GM19438 (cell line): ENCODE results near the gene PTPN4.

ENCODE experiments used
- ATAC-seq: cut with Tn5 transposase; IDR thresholded peaks from one replicate; pipeline ENCODE4 v1.9.1; 2021; ENCODE audit warnings: low read depth; ENCODE audit not compliant: unreplicated experiment

The PTPN4 gene

DNA sequence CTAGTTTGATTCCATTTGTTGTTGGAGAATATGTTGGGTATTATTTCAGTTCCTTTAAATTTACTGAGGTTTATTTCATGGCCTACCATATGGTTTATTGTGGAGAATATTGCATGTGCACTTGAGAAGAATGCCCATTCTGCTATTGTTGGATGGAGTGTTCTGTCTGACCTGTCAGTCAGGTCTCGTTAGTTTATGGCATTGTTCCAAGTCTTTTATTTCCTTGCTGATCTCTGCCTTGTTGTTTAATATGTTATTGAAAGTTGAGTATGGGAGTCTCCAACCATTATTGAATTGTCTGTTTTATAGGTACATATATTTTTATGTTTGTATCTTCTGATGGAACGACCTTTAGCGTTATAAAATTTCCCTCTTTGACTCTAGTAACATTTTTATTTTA lies 86.3 kb downstream of the PTPN4 start:
- no peak for ATAC-seq

DNA sequence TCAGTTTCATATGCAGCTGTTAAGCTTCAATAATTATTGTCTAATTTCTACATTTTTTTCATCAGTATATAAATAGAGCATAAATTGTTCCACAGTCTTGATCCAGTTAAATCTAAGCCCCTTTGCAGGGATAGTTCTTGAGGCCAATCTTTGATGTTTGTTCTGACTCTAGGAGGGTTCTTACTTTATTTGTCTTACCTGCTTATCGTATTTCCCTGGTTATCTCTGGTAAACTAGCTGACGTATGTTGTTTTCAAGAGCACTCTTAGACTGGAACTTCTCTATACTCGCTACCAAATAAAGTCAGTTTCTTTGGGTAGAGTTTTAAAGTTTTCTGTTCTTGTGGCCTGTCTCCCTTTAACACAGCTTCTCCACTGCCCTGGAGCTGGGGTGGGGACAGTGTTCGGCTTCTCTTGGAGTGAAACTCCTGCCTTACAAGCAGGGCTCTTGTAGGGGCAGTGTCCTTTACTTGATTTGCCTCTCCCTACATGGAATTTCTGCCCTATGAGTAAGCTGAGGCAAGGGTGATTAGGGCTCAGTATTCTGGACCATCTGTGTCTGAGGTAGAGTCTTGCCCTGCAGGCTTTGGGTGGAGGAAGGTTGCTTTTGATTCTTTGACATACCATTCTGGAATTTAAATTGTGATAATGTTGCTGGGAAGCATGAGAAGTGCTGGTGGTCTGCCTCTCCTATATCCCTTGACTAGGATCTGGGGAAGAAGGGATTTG lies 90.3 kb downstream of the PTPN4 start:
- no peak for ATAC-seq

DNA sequence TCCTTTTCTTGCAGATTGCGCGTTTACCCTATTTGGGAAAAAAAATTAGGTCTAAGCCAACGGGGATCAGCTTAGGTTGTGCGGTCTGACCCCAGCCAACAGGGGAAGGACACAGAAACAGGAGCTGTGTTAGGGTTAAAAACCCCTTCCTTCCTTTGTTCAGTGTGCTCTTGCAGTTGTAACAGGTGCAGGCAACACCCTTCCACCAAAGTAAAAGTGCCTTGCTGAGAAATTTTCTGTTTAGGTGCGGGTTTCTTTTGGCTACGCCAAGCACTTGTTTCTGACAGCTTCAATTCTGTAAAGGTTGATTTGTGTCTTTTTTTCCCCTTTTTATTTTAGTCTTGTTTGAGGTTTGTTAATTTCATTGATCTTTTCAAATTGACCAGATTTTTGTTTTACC lies 92.5 kb downstream of the PTPN4 start:
- ATAC-seq, result no peak

DNA sequence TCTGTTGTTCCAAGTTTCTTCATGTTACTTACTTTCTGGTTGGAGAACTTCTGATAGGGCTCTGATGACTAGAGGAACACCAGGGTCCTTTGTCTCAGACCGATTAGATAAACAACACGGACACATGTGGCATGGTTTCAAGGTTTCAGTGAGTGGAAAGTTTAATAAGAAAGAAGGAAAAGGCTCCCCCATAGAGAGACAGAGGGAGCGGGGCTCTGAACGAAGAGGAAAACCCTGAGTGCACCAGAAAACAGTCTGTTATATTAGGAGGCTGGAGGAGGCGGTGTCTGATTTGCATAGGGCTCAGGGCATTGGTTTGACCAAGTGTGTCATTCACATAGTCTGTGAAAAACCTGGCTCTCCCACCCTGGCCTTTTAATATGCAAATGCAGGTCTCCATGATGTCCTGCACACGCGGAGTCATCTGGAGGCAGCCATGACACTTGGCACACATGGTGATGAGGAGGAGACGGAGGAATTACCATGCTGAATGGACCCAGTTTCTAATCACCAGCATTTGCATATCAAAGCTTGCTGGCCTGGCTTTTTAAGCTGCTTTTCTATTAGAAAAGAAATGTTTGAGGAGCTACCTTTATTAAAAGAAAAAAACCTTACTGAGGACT lies 94.2 kb downstream of the PTPN4 start:
- ATAC-seq, result no peak

DNA sequence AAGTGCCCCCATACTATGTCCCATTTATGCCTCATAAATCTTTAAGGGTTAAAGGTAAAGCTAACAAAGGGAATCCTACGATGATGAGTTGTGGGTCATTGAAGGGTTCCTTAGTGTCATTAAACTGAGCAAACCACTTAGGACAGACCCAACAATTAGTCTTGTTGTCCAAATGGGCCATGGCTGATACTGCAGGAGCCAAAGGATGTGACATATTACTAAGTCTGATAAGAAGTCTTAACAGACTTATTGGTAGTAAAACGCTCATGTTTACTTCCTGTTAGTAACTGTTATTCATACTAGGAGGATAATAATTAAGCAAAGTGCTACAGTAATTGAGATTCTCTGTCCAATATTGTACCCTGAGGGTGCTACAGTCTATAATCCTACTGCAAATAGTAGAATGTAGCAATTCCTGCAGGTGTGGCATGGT lies 96.8 kb downstream of the PTPN4 start:
- no peak for ATAC-seq

DNA sequence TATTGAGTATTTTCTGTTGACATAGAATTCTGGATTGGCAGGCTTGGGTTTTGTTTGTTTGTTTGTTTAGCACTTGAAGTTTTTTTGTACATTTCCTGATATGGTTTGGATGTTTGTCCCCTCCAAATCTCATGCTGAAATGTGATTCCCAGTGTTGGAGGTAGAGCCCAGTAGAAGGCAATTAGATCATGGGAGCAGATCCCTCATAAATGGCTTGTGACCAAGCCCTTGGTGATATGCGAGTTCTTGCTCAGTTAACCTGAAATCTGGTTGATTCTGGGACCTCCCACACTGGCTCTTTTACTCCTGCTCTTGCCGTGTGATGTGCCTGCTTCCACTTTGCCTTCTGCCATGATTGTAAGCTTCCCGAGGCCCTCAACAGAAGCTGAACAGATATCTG lies 98.0 kb downstream of the PTPN4 start:
- ATAC-seq, result no peak

DNA sequence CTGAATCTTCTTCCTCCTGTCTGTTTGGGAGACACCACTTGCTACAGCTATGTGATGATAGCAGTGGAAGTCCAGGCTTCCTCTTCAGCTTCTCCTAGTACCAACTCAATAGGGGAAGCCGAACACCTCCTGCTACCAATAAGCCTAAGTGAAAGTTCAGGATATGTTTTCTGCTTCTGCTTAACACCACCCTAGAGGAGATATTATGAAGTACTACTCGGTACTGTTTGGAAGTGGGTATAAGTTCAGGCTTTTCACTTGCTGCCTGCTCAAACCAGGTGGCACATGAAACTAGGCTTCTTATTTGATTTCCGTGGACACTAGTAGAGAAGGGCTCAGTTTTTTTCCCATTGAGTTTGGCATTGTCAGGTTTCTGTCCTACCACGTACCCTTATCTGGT lies 99.8 kb downstream of the PTPN4 start:
- ATAC-seq, result no peak

DNA sequence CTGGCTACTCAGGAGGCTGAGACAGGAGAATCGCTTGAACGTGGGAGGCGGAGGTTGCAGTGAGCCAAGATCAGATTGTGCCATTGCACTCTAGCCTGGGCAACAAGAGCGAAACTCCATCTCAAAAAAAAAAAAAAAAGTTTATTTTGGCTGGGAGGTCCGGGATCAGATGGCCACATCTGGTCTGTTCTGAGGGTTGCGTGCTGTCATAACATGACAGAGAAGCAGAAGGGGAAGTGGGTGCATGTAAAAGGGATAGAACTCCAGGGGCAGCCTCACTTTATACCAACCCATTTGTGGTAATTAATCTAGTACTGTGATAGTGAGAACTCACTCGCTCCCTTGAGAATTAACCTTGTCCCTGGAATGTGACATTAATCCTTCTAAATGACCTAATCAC lies 101.2 kb downstream of the PTPN4 start:
- no peak for ATAC-seq

DNA sequence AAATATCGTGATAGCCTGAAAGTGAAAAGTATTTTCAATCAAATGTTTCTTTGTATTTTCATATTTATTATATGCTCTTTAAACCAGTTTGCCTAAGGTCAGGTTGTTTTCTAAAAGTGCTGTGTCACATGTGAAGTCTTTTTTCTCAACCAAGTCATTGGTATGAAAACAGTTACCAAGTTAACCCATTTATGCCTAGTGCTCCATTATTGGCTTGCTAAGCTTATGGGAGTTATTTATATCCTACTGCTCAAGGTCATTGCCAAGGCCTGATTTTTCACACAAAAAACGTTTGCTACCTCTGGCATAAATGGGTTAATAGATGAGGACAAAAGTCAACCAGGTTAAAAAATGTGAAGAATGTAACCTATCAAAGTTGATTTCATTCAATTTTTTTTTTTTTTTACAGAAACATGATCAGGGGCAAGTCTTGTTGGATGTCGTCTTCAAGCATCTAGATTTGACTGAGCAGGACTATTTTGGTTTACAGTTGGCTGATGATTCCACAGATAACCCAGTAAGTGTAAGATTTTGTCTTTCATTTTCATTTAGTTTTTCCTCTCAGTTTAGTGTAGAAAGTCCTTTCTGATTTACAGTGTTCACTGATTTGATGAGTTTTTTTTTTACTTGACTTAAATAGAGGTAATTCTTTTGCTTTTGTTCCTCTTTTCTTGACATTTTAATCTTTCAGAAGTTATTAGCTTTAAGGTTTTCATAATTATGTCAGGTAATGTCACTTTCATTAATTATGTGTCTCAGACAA lies 102.6 kb downstream of the PTPN4 start:
- peak; percentile 68 for ATAC-seq

DNA sequence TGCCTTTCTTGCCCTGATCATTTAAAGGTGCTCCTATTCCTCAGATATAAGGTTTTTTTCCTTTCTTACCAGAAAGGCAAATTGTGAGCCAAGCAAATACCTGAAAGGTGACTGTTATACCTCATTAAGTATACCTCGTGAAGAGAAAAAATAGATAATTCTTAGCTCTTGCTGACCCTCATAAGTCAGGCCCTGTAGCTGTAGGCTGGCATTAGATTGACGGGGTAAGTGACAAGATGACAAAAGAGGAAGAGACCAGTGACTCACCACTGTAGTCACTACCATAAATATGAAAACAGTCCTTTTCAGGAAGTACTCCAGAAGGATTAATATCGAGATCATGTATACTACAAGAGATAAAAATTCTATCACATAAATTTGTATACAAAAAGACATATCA lies 104.6 kb downstream of the PTPN4 start:
- no peak for ATAC-seq

DNA sequence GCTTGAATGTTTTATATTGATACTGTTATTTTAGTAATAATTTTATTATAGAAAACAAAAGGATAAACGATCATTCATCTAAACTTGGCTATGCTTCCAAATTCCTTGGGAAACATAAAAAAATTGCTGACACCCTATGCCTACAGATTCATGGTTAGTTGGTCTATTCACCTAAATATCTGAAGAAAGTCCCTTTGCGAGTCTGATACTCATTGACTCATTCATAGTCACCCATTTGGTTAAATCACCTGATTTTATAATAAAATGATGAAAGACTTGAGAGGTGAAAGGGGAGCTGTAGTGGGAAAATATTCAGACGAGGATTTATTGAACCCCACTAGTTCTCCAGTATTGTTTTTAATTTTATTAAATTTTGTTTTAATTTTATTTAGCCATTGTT lies 112.0 kb downstream of the PTPN4 start:
- ATAC-seq, result no peak

DNA sequence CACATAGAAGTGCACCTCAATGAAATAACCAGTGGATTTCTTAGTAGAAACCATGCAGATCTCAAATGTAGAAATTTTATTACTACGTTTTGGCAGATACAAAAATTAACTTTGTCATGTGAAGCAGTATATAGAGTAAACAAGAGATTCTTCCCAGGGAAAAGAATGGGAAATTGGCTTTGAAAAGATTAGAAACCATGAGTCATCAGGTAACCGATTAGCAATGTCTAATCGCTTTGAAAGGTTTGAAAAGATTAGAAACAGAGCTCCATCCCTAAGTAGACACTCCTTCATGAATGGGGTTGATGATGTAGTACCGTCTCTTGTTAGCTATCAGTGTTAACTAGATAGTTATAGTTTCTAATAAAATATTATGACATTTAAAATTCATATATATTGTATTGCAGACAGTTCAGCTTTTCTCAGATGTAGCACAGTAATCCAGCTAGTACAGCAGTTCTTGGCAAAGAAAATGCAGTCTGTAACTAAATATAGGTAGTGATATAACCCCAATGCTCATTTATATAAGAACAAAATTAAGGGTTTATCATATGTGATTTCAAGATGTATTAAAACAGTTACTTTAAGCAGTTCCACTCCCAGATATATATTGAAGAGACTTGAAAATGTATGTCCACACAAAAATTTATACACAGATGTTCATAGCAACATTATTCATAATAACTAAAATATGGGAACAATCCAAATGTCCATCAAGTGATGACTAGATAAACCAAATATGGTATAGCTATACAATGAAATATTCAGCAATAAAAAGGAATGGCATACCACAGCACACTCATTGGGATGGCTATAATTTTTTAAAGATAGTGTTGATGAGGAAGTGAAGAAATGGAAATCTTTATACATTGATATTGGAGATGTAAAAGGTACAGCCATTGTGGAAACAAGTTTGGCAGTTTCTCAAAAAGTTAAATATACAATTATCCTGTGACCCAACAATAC lies 113.9 kb downstream of the PTPN4 start:
- no peak for ATAC-seq

DNA sequence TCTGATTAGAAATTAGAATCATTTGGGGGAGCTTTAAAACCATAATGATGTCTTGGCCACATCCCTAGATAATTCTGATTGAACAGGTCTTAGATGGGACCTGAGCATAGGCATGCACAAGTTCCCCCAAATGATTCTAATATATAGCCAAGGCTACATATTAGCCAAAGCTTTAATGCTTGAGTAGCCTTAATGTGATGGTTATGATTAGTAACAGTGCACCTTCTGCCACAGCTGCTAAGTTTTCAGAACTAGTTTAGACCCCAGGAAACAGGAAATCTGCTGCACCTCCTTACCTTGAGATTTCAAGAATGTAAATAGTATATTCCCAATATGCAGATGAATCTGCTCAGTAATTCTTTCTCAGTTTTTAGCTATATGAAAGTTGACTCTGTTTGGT lies 119.8 kb downstream of the PTPN4 start:
- peak; percentile 92 for ATAC-seq

DNA sequence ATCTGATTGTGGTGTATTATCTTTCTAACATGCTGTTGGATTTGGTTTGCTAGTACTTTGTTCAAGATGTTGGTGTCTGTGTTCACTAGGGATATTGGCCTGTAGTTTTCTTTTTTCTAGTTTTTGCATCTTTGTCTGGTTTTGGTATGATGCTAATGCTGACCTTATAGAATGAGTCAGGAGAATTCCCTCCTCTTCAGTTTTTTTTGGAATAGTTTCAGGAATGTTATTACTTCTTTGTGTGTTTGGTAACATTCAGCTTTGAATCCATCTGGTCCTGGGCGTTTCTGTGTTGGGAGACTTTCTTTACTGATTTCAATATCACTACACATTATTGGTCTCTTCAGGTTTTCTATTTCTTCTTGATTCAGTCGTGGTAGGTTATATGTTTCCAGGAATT lies 129.0 kb downstream of the PTPN4 start:
- no peak for ATAC-seq

DNA sequence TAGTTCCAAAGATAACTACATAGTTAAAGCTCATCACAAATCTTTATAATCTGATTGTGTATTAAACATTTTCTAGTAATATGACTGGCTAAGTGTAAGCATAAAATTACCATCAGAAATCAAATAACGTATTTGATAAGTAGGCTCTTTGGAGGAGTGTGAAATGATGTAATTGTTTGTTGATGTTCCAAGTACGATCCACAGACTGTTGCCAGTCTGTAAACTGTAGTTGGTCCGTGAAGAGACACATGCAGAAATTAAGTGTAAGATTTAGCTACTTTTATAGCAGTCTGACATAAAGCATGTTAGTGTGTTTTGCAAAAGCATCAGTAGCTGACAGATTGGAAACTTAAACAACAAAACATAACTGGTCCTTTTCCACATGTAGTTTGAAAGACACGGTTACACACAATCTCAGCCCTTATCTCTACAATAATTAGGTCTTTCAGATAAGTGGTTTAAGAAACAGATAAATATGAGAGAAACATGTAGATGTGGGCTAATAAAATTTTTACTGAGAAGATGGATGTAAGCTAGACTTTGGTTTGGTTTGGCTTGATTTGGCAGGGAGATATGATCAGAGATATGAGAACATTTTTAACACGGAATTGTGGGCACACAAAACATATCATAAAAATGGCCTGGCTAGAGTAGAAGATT lies 138.1 kb downstream of the PTPN4 start:
- no peak for ATAC-seq

DNA sequence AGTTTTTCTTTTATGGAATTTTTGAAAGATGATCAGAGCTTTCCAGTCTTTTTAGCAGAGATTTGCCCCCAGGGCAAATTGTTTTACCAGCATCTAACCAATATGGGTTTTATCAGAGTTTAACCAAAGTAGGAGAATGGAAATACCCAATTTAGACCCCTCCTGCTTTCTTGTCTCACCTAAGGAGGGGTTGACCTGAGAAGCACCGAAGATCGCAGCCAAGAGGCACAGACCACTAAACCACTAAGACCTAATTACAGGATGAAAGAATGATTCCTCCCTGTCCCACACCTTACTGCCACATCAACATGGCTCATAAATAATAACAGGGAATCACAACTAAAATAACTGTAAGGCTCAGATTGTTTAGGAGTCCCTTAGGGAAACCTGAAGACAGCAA lies 141.3 kb downstream of the PTPN4 start:
- no peak for ATAC-seq

DNA sequence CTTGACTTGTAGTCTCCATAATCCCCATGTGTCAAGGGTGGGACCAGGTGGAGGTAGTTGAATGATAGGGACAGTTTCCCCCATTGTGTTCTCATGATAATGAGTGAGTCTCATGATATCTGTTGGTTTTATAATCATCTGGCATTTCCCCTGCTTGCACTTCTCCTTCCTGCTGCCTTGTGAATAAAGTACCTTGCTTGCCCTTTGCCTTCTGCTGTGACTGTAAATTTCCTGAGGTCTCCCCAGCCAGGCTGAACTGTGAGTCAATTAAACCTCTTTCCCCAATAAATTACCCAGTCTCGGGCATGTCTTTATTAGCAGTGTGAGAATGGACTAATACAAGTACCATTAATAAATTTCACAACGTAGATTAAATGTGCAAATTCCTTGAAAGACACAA lies 150.8 kb downstream of the PTPN4 start:
- ATAC-seq, result no peak

DNA sequence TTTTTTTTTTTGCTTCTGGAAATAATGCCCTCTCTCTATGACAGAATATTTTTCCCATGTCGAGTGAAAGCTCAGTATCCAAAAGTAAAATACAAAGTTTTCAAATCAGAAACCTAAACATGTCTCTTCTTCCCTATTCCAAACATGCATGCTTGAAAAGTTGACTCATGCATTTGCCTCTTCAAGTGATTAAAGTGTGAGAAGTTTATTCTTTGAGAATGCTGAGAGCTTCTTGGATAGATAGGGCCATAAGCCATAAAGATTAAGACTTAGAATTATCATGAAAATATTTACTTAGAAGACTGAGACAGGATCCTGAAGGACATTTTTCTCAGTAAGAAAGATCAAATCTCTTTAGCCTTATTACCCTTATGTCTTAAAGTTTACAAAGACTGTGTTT lies 154.5 kb downstream of the PTPN4 start:
- no peak for ATAC-seq

DNA sequence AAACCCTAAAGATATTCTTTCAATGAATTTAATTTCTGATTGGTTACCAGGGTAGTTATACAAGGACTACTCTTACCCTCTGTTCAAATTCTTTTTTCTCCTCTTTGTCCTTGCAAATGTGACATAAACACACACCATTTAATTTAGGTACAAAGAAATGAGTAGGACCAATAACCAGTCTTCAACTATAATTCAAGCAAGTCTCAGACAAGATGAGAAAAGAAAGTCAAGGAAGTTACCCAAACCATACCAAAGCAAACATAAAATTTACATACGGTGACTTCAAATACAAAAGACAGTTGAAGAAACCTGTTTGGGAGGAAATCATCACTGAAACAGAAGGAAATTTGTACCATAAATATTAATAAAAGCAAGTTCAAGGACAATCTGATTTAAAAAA lies 162.1 kb downstream of the PTPN4 start:
- no peak for ATAC-seq

DNA sequence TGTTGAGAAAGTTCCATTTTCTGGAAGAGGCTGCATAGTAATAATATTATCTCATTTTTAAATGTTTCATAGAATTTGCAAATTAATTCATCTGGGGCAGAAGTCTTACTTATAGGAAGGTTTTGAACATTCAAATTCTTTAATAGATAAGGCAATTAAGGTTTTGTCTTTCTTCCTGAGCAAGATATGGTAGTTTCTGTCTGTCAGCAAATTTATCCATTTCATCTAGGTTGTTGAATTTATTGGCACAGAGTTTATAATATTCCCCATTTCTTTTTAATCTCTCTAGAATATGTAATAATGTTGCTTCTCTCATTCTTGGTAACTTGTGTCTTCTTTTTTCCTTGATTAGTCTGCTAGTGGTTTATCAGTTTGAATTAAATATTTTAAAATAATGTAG lies 163.0 kb downstream of the PTPN4 start:
- ATAC-seq, result no peak
